NCI-H146 treated with DMSO at 0.1 percent for 48 hours (cell line): ENCODE results near the gene HK1.
"Not testable (repeated sequence)": the region's sequence is repeated elsewhere in the genome, so short reads cannot be mapped to it uniquely, and the experiment has no call there.

ENCODE experiments used
- DNase-seq: peaks from one replicate; lab custom pipeline; 2025; ENCODE audit not compliant: unreplicated experiment; lab: John Stamatoyannopoulos, UW

Gene HK1

GRCh38 chr10:69306421-69306820 is 28.1 kb downstream of the HK1 start:
- no peak for DNase-seq

- no peak for DNase-seq
Measured at GRCh38 chr10:69307434-69307833, 29.1 kb downstream of the HK1 start.

GRCh38 chr10:69308304-69308703 is 30.0 kb downstream of the HK1 start:
- DNase-seq = not testable (repeated sequence)

GRCh38 chr10:69311309-69311708 is 33.0 kb downstream of the HK1 start:
- no peak for DNase-seq

- DNase-seq = no peak
Measured at GRCh38 chr10:69312528-69312927, 34.2 kb downstream of the HK1 start.

- peak; percentile 87 for DNase-seq
Measured at GRCh38 chr10:69315100-69315542, 36.8 kb downstream of the HK1 start.

- no peak for DNase-seq
Measured at GRCh38 chr10:69315610-69316312, 37.5 kb downstream of the HK1 start.

GRCh38 chr10:69316313-69317059 is 38.2 kb downstream of the HK1 start:
- no peak for DNase-seq

GRCh38 chr10:69317175-69317604 is 38.9 kb downstream of the HK1 start:
- DNase-seq = no peak

GRCh38 chr10:69317626-69318105 is 39.4 kb downstream of the HK1 start:
- no peak for DNase-seq

- peak; percentile 55 for DNase-seq
Measured at GRCh38 chr10:69318106-69318866, 40.0 kb downstream of the HK1 start.

GRCh38 chr10:69318867-69319727 is 40.8 kb downstream of the HK1 start:
- no peak for DNase-seq

GRCh38 chr10:69319841-69320316 is 41.6 kb downstream of the HK1 start:
- no peak for DNase-seq

GRCh38 chr10:69320521-69320920 is 42.2 kb downstream of the HK1 start:
- DNase-seq = no peak

GRCh38 chr10:69321039-69321715 is 42.9 kb downstream of the HK1 start:
- no peak for DNase-seq

- no peak for DNase-seq
Measured at GRCh38 chr10:69321865-69322264, 43.6 kb downstream of the HK1 start.

- DNase-seq = not testable (repeated sequence)
Measured at GRCh38 chr10:69322346-69322745, 44.0 kb downstream of the HK1 start.

GRCh38 chr10:69323622-69324021 is 45.3 kb downstream of the HK1 start:
- no peak for DNase-seq

- no peak for DNase-seq
Measured at GRCh38 chr10:69324583-69324982, 46.3 kb downstream of the HK1 start.
